ENCODE results near the gene PPIL6.
A peak's percentile ranks its signal among the peaks of the same experiment; 100 is the strongest.

PPIL6 gene

DNA sequence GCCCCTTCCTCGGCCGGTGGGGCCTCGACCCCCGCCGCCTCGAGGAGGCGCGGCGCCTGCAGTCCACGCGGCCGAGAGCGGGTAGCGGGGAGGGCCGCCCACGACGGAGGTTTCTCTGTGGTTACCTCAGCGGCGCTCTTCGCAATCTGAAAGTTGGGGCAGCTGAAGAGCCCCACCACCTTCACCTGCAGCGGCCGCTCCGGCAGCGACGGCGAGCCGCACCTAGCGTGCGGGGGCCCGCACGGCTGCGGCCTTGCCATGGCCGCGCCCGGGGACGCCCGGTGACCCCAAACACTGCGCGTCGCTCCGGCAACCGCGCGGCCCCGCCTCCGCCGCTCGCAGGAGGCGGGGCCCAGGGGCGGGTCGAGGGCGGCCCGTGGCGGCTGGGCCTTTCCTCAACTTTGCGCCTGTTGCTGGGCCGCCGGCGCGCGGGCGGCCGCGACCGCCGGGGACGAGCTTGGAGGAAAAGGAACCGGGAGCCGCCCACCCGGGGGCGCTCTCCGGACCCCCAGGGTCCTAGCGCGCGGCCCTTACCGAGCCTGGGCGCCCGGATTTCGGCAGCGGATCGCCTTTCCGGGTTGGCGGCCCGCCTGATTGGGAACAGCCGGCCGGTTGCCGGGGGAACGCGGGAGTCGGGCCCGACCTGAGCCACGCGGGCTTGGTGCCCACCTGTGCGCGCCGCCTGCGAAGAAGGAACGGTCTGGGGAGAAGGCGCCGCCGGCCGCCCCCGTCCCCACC is at the start of gene PPIL6, which contains the start of gene SMPD2:
PPIL6 (minus strand) TSS at position 298 of the 738 bp plus-strand sequence; CDS start at position 260, 38 bp downstream.
SMPD2 (plus strand) TSS at position 394 of the 738 bp plus-strand sequence. CDS start 398 bp downstream, outside the sequence.
- DNase-seq (ENCODE audit: low spot score): peak; percentile 94

DNA sequence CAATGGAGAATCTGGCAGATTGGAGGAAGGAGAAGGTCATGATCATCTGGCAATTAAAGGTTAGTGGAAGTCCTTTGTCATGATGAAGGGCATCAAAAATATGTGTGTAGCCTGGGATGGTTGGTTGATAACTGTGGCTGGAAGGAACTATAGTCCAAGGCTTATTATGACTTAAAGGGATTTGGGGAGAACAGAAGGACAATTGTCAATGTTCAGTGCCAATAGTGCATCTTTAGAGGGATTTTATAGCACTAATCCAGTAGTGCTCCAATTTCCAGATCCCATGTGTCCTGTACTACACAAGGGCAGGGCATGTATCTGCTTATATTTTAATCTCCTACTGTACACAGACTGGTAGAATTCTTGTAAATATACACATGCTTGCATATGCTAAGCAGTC is 47.6 kb upstream of the PPIL6 start:
- peak; percentile 1 for DNase-seq (ENCODE audit: low spot score)

DNA sequence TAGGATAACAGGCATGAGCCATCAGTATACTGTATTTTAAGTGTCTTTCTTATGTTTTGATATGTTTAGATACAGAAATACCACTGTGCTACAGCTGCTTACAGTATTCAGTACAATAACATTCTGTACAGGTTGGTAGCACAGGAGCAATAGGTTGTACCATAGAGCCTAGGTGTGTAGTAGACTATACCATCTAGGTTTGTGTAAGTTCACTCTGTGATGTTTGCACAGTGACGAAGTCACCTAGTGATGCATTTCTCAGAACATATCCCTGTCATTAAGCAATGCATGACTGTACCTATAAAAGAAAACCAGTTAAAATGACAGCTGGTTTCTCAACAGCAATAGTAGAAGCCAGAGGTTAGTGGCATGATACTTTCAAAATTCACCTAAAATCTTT is 45.6 kb upstream of the PPIL6 start:
- DNase-seq (ENCODE audit: low spot score): no peak

DNA sequence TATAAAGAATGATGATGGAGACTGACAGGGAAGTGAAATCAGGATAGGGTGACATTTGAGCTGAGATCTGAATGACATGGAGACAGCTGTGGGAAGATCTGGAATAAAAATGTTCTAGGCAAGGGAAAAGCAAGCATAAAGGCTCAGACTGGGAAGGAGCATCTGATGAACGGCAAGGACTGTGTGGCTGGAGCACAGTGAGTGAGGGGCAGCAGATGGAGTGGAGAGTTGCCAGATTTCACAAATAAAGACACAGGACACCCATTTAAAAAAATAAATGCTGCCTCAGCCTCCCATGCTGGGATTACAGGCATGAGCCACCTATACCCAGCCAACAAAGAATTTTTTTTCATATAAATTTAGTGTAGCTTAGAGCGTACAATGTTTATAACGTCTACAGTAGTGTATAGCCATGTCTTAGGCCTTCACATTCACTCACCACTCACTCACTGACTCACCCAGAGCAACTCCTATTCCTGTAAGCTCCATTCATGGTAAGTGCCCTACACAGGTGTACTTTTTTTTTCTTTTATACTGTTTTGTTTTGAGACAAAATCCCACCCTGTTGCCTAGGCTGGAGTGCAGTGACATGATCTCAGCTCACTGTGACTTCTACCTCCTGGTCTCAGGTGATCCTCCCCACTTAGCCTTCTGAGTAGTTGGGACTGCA is 45.0 kb upstream of the PPIL6 start:
- DNase-seq (ENCODE audit: low spot score): peak; percentile 10

GRCh38 chr6:109484122-109484521 is 43.7 kb upstream of the PPIL6 start:
- DNase-seq (ENCODE audit: low spot score): no peak

DNA sequence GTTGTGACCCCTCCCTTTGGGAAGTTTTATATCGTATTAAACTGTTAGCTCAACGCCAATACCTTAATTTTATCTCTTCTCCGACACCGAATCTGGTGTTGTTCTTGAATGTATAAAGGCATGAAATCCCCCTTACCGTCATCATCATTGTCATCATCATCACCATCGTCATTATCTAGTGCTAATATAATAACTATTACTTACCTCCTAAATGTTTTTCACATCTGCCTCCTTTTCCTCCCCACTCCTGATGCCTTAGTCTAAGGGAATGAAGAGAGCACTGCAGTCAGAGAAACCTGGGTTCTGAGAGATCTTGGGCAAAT is 43.3 kb upstream of the PPIL6 start:
- no peak for DNase-seq (ENCODE audit: low spot score)

DNA sequence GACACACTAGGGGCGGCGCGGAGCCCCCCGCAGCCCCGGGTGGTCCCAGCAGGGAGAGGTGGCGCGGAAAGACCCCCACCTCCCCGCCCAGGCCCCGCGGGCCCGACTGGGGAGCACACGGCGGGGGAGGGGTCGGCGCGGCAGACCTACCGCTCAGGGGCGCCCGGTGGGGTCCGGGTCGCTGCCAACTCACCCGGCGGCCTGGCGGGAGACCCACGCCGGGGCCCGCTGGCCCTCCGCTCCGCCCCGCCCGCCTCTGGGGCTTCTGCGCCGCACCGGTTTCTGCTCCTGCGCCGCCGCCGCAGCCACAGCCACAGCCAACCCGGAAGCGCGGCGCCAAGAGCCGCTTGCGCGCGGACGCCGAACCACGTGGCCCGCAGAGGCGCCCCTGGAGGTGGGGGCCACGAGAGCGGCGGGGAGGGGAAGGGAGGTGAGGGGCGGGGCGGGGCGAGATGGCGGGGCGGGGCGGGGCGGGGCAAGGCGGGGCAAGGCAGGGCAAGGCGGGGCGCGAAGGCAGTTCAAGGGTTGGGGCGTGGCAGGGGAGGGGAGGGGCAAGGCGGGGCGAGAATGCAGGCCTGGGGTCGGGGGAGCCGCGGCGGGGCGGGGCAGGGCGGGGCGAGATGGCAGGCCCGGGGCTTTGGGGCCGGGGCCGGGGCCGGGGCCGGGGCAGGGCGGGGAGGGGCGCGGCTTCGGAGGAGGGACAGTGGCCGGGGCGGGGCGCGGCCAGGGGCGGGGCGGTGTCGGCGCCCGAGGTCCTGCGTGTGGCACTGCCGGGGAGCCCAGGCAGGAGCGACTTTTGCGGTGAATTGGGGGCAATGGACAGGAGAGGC is 42.7 kb upstream of the PPIL6 start, which contains the start of gene ZBTB24:
ZBTB24 (minus strand) TSS at position 315 of the 830 bp plus-strand sequence. CDS start 1,193 bp downstream, outside the sequence.
- DNase-seq (ENCODE audit: low spot score): peak; percentile 96

DNA sequence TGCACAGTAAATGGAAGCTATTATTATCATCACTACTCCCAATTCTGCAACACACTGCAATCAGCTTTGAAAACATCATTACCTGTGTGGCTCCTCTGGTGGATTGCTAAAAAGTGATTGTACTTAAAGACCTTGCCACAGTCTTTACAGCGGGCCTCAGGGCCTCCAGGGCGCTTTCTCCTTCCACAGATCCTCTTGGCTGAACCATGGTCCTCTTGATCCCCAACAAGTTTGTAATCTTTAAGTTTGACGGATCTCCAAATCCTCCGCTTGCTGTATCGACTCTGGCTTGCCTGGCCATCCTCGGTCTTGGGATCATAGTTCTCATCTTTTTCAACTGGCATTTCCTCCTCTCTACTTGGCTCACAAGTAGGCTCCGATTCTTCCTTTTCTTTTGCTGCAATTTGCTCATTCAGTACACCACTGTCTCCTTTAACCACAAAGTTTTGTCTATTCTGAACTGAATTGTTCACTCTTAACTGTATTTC is 40.6 kb upstream of the PPIL6 start:
- peak; percentile 40 for DNase-seq (ENCODE audit: low spot score)

- peak; percentile 4 for DNase-seq (ENCODE audit: low spot score)
These were observed 38.6 kb upstream of the PPIL6 start for GRCh38 chr6:109478841-109479624.

GRCh38 chr6:109478222-109478805 is 37.9 kb upstream of the PPIL6 start:
- peak; percentile 16 for DNase-seq (ENCODE audit: low spot score)

DNA sequence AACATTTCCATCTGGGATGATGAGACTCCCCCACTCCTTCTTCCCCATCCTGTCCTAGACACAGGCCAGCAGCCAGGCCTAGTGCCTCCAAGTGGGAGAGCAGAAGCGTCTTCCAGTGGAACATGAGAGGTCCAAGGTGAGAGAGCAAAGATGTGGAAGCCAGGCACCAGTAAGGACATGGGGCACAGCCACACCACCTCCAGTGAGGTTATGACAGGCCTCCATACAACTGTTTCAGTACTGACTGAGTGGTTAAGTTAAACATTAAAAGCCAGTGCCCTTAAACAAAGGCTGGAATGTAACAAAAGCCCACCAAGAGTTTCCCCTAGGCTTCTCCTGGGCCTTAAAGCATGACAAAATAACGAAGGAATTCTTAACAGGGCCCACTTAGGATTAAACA is 37.3 kb upstream of the PPIL6 start:
- peak; percentile 42 for DNase-seq (ENCODE audit: low spot score)

DNA sequence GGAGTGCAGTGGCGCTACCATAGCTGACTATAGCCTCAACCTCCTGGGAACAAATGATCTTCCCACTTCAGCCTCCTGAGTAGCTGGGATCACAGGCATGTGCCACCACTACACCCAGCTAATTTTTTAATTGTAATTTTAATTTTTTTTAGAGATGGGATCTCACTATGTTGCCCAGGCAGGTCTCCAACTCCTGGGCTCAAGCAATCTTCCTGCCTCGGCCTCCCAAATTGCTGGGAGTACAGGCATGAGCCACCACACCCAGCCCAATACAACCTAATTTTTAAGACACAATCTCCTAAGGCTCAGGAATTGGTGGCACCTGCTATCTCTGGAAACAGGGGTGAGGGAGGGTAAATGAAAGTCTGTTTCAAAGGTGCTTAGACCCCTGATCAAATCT is 36.8 kb upstream of the PPIL6 start:
- DNase-seq (ENCODE audit: low spot score): no peak

DNA sequence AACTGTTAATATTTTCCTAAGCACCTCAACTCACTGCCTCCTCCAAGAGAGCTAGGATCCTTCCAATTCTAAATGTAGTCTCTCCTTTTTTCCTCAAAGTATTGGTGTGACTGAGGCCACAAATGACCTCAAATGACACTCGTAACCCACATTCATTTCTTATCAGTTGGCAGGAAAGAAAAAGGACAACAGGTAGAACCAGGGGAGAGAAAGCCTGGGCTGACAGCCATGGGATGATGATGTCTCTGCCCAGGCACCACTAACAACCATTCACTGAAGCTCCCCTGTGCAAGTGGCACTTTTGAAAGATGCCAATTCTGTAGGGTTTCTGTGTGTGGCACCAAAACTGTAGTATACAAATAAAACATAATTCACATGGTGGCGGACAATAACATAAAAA is 35.2 kb upstream of the PPIL6 start:
- DNase-seq (ENCODE audit: low spot score): no peak

DNA sequence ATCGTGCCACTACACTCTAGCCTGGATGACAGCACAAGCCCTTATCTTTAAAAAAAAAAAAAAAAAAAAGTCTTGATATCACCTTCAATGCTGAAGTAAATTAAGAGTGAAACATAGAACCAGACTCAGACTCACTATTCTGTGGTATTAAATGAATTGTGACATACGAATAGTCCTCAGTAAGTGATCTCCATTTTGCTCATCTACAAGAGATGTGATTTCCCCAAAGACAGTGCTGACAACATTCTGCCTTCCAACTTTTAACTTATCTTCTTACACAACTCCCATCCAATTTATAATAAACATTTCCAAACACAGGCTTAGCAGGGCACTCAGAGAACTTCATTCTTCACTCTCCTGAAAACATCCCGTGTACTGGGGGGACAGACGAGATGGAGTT is 34.6 kb upstream of the PPIL6 start:
- no peak for DNase-seq (ENCODE audit: low spot score)

- peak; percentile 14 for DNase-seq (ENCODE audit: low spot score)
These were observed 32.7 kb upstream of the PPIL6 start for GRCh38 chr6:109473120-109473519.

DNA sequence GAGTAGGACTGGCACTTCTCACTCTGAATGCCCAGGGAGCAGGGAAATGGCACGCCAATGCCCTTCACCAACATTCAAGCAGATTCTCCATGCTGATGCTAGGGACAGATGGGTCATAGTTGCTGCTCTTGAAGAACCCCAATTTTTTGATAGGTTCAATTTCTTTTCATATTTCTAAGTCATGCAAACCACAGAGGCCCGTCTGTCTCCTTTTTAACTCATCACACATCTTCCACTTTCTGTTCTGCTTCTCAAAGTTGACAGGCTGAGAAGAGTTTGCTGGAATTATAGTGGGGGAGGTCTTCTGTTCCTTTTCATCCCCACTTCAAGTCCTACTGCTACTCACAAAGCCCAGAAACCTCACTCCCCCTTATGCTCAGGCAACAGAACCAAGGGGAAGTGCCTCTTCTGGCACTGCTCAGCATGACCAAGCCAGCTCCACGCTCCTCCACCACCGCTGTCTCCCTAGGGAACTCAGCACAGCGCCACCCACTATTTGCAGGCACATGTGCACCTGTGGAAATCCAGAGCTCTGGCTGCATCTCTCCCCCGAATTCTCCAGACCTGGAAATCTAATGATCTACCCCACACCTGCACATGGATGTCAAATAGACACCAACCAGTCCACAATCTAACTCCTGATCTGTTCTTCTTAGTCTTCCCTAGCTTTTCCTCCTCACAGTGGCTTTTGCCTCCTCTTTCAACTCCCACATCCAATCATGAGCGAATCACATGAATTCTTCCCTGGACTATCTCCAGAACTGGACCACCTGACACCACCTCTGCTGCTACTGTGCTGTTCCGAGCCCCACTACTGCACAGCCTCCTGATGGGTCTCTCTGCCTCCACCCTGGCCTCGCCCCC is 31.9 kb upstream of the PPIL6 start:
- peak; percentile 14 for DNase-seq (ENCODE audit: low spot score)

GRCh38 chr6:109471105-109471810 is 30.8 kb upstream of the PPIL6 start:
- DNase-seq (ENCODE audit: low spot score): peak; percentile 25

DNA sequence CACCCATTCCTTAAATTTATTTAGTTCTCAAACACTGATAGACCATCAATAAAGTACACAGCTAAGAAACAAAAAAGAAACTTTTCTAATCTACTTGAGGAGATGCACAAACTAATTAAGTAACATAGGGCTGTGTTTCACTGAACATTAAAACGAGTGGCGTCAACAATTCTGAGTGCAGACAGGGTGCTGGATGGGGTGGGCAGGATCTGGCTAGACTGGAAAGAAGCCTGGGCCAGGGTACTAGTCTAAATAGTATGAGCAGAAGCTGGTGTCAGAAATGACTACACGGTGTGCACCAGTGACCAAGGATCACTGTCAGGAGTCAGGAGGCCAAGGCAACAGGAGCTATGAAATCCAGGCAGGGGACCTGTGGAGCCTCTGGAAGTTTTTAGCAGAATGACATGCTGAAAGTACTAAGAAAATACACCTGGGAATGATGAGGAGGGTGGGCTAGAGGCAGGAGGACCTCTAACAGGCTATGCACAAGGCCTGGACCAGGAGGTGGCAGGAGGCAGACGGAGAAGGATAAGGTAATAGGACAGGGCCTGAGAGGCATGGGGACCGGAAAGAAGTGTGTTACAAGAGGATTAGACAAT is 29.3 kb upstream of the PPIL6 start:
- peak; percentile 20 for DNase-seq (ENCODE audit: low spot score)

DNA sequence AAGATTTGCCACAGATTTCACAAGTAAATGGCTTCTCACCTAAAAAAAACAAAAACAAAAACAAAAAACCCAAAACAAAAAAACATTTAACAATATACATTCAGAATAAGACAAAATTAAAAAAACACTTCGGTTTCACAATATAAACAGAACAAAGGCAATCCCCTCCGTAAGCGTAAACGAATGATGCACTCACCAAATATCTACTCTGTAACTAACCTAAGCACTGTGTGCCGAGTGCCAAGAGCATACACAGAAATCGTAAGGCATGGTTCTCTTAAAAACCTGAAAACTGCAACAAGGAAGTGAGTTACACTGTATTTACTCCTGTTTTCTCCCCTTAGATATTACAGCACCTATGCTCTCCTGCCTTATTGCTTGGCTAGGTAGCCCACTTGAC is 27.3 kb upstream of the PPIL6 start:
- DNase-seq (ENCODE audit: low spot score): no peak
